GM23248 (cell line): ENCODE measurements around the gene GCK.

Source experiments
- EZH2 ChIP-seq: fragments of 200-600 bp; sonication (generic); IDR thresholded peaks from 2 replicates; pipeline ENCODE4 v1.6.1; 2018; ENCODE audit warnings: antibody characterized with exemption, mild to moderate bottlenecking; ENCODE audit not compliant: insufficient read depth, poor library complexity, severe bottlenecking
- EZH2phosphoT487 ChIP-seq: fragments of 200-600 bp; sonication (generic); IDR thresholded peaks from 2 replicates; pipeline ENCODE4 v1.6.1; 2018; ENCODE audit warnings: antibody characterized with exemption, moderate library complexity, mild to moderate bottlenecking, low read depth; ENCODE audit not compliant: insufficient read depth

DNA sequence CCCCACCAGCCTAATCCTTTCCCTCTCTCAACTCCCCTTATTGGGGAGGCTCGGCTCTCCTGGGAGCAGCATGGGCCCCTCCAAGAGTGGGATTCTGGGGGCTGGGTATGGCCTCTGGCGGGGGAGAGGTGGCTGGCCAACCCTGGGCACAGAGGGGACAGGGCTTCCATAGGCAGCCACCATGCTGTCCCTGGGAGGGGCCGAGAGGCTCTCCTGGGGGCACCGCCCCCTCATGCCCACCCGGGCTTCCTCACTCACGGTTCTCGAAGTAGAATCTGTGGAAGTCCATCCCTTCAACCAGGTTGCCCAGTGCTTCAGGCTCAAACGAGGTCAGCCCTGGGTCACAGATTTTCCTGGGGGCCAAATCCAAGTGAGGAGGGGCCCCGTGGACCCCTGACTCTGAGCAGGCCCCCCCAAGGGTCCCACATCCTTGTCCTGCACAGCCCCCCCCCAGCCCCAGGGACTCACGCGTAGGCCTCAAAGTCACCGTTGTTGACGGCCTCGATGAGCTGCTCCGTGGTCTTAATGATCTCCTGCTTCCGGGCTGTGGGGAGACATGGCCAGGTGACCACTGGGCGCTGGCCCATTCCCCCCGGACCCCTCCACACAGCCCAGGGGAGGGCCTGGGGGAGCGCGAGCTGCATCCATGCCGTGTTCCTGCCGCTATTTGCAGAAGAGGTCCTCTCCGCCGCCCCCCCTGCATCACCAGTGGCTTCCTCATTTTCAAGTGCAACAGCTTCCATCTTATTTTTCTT is 31.3 kb upstream of the GCK start:
- TF ChIP-seq EZH2 (no peak), EZH2phosphoT487 (no peak)
